Ishikawa (cell line): Measurements from ENCODE around the gene COG4.

Source experiments
- CEBPB ChIP-seq: IDR thresholded peaks from 2 replicates; pipeline ENCODE4 v1.6.1; 2012
- CREB1 ChIP-seq: IDR thresholded peaks from 2 replicates; pipeline ENCODE4 v1.6.1; 2012; ENCODE audit warnings: low read depth
- EGR1 ChIP-seq: IDR thresholded peaks from 2 replicates; pipeline ENCODE4 v1.6.1; 2012
- EP300 ChIP-seq: IDR thresholded peaks from 2 replicates; pipeline ENCODE4 v1.6.1; 2012; ENCODE audit warnings: borderline replicate concordance
- FOXM1 ChIP-seq: IDR thresholded peaks from 2 replicates; pipeline ENCODE4 v1.6.1; 2012; ENCODE audit warnings: low read depth, borderline replicate concordance
- NFIC ChIP-seq: IDR thresholded peaks from 2 replicates; pipeline ENCODE4 v1.6.1; 2012
- RAD21 ChIP-seq: IDR thresholded peaks from 2 replicates; pipeline ENCODE4 v1.6.1; 2012; ENCODE audit warnings: low read depth
- TAF1 ChIP-seq: IDR thresholded peaks from 2 replicates; pipeline ENCODE4 v1.6.1; 2012; ENCODE audit warnings: low read depth, mild to moderate bottlenecking
- TCF12 ChIP-seq: IDR thresholded peaks from 2 replicates; pipeline ENCODE4 v1.6.1; 2012; ENCODE audit warnings: low read depth
- TEAD4 ChIP-seq: IDR thresholded peaks from 2 replicates; pipeline ENCODE4 v1.6.1; 2012
- YY1 ChIP-seq: IDR thresholded peaks from 2 replicates; pipeline ENCODE4 v1.6.1; 2012; ENCODE audit warnings: low read depth
- ZBTB7A ChIP-seq: IDR thresholded peaks from 2 replicates; pipeline ENCODE4 v1.6.1; 2012; ENCODE audit warnings: low read depth
- TF ChIP-seq, protein P1 (sequence below): IDR thresholded peaks from 2 replicates; pipeline ENCODE4 v1.6.1; 2012
- TF ChIP-seq, protein P2 (sequence below): IDR thresholded peaks from 2 replicates; pipeline ENCODE4 v1.6.1; 2012; ENCODE audit warnings: low read depth, mild to moderate bottlenecking
- TF ChIP-seq, protein P3 (sequence below): IDR thresholded peaks from 2 replicates; pipeline ENCODE4 v1.6.1; 2012

COG4 gene

DNA sequence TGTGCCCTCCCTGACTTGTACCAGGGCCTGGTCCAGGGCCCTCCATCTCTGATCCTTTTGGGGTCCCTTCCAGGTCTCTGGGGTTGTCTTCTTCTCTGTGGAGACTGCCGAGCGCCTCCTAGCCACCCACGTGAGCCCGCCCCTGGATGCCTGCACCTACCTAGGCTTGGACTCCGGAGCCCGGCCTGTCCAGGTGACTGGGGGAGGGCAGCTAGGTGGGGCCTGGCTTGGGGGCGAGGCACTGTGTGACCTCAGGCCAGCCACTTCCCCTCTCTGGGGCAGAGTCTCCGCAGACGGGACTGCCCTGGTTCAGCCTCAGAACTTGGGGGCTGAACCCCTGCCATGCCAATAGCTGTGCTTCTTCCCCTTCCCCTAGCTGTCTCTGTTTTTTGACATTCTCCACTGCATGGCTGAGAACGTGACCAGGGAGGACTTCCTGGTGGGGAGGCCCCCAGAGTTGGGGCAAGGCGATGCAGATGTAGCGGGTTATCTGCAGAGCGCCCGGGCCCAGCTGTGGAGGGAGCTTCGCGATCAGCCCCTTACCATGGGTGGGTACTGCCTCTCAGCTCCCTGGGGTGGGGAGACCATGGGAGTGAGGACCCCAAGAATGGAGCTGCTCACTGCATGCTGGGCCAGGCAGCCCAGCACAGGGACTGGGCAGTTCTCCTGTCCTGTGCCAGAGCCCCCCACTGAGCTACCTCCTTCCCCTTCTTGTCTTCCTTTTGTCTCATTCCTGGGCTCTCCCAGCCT is 54.4 kb downstream of the COG4 start:
- no peak for TF ChIP-seq TAF1
- no peak for TF ChIP-seq FOXM1
- TF ChIP-seq, protein P1, sequence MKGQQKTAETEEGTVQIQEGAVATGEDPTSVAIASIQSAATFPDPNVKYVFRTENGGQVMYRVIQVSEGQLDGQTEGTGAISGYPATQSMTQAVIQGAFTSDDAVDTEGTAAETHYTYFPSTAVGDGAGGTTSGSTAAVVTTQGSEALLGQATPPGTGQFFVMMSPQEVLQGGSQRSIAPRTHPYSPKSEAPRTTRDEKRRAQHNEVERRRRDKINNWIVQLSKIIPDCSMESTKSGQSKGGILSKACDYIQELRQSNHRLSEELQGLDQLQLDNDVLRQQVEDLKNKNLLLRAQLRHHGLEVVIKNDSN: no peak
- TF ChIP-seq CEBPB: no peak
- TF ChIP-seq, protein P2, sequence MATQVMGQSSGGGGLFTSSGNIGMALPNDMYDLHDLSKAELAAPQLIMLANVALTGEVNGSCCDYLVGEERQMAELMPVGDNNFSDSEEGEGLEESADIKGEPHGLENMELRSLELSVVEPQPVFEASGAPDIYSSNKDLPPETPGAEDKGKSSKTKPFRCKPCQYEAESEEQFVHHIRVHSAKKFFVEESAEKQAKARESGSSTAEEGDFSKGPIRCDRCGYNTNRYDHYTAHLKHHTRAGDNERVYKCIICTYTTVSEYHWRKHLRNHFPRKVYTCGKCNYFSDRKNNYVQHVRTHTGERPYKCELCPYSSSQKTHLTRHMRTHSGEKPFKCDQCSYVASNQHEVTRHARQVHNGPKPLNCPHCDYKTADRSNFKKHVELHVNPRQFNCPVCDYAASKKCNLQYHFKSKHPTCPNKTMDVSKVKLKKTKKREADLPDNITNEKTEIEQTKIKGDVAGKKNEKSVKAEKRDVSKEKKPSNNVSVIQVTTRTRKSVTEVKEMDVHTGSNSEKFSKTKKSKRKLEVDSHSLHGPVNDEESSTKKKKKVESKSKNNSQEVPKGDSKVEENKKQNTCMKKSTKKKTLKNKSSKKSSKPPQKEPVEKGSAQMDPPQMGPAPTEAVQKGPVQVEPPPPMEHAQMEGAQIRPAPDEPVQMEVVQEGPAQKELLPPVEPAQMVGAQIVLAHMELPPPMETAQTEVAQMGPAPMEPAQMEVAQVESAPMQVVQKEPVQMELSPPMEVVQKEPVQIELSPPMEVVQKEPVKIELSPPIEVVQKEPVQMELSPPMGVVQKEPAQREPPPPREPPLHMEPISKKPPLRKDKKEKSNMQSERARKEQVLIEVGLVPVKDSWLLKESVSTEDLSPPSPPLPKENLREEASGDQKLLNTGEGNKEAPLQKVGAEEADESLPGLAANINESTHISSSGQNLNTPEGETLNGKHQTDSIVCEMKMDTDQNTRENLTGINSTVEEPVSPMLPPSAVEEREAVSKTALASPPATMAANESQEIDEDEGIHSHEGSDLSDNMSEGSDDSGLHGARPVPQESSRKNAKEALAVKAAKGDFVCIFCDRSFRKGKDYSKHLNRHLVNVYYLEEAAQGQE: no peak
- no peak for TF ChIP-seq RAD21
- TF ChIP-seq TCF12: no peak
- TF ChIP-seq EGR1: no peak
- TF ChIP-seq, protein P3, sequence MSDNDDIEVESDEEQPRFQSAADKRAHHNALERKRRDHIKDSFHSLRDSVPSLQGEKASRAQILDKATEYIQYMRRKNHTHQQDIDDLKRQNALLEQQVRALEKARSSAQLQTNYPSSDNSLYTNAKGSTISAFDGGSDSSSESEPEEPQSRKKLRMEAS: no peak
- no peak for TF ChIP-seq YY1
- TF ChIP-seq NFIC: no peak

DNA sequence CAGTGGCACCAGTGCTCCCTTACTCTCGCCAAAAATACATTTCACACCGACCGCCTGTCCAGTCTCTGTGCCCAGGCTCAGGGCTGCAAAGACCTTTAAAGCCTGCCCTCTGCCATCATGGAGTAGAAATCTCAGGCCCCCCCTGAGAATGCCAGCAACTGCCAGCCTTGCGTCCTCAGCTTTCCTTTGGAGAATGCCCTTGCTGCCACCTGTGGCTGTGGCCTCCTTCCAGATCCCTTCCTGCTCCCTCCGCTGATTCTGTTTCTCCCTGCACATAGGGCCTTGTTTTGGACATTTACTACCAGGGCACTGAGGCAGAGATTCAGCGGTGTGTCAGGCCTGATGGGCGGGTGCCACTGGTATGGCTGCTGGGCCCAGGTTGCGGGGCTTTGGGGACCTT is 55.7 kb downstream of the COG4 start:
- TF ChIP-seq EGR1 (no peak), YY1 (no peak), CREB1 (no peak), ZBTB7A (no peak), EP300 (no peak), NFIC (no peak), RAD21 (no peak)
- TF ChIP-seq, protein P3: no peak
- TF ChIP-seq, protein P1: no peak
- TF ChIP-seq, protein P2: no peak

DNA sequence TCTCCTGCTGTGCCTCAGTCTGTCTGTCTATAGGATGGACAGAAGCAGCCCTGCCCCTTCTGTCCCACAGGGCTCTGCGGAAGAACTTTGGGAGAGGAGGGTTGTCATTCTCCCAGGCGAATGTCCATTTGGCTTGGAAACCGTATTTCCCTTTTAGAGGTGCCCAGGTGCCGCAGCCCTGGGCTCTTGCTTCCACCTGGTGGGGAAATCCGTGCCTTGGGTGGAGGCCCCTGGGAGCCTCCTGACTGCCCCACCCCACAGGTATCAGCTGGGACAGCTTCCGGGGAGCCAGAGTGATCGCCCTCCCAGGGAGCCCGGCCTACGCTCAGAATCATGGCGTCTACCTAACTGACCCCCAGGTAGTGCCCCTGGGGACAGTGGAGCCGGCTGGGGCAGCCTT is 56.2 kb downstream of the COG4 start:
- TF ChIP-seq FOXM1: no peak
- no peak for TF ChIP-seq NFIC
- no peak for TF ChIP-seq TEAD4
- no peak for TF ChIP-seq TCF12
- TF ChIP-seq, protein P1: no peak

DNA sequence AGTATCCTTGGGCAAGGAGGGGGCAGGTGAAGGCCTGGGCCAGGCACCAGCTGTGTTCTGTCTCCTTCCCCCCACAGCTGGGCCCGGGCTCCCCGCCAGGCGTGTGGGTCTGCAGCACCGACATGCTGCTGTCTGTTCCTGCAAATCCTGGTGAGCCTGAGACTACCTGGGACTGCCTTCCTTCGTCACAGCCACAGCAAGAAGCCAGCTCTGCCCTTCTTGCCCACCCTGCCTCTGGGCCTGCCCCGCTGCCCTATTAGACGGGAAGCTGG is 56.6 kb downstream of the COG4 start:
- TF ChIP-seq EP300 (no peak), TAF1 (no peak), ZBTB7A (no peak), TCF12 (no peak)

DNA sequence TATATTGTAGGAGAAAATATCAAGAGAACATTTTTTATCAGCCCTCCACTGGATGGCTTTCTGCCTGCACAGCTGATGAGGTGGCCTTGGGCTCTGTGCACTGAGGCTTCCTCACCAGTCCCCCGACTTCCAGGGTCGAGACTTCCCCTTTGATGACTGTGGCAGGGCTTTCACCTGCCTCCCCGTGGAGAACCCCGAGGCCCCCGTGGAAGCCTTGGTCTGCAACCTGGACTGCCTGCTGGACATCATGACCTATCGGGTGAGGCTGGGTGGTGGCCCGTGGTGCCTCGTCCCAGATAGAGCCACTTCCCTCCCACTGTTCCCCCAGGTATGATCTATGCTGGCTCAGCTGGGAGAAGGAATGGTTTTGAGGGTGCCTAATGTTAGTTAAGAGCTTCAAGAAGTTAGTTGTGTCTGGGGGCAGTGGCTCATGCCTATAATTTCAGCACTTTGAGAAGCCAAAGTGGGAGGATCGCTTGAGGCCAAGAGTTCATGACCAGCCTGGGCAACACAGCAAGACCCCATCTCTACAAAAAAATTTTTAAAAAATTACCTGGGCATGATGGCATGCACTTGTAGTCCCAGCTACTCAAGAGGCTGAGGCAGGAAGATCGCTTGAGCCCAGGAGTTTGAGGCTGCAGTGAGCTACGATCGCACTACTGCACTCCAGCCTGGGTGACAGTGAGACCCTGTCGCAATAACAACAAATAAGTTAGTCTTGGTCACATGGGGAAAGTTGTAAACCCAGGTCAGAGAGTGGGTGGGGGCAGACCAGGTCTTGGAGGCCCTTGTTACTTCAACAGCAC is 57.2 kb downstream of the COG4 start:
- TF ChIP-seq FOXM1: no peak
- TF ChIP-seq ZBTB7A: no peak
- TF ChIP-seq TEAD4: no peak
- TF ChIP-seq, protein P2: no peak
- TF ChIP-seq, protein P1: no peak
- no peak for TF ChIP-seq YY1
- no peak for TF ChIP-seq NFIC
- TF ChIP-seq RAD21: no peak
- TF ChIP-seq TAF1: no peak
- no peak for TF ChIP-seq CEBPB
- TF ChIP-seq CREB1: no peak
- TF ChIP-seq, protein P3: no peak
- no peak for TF ChIP-seq EP300
- no peak for TF ChIP-seq EGR1
- no peak for TF ChIP-seq TCF12
